BJ (cell line): Measurements from ENCODE around the gene ARL5C. TPM values are rescaled to one million over a fixed set of nuclear protein-coding genes. Genes with fewer than 3 reads are reported as not detected.

Experiments
- CTCF ChIA-PET: fragments of 350-600 bp; formaldehyde crosslinking; extraction: SDS; loops from one replicate; lab custom pipeline; 2021; ENCODE audit warnings: antibody characterized with exemption, inconsistent platforms; lab: Yijun Ruan, JAX
- POLR2A ChIA-PET: fragments of 300-600 bp; sonication (Branson Sonifier 250); formaldehyde crosslinking; extraction: SDS; loops from one replicate; lab custom pipeline; 2021; ENCODE audit warnings: antibody characterized with exemption; lab: Charles Lee
- DNase-seq: peaks from one replicate; pipeline ENCODE4 v3.0.0-alpha.2; 2011; ENCODE audit warnings: low read depth
- H3K27me3 ChIP-seq: 2 replicates; pipeline ENCODE4 v1.6.0; 2011; ENCODE audit warnings: low read length; ENCODE audit not compliant: control insufficient read depth, insufficient read depth
- H3K36me3 ChIP-seq: 2 replicates; pipeline ENCODE4 v1.5.1; 2011; ENCODE audit warnings: low read length; ENCODE audit not compliant: control insufficient read depth, insufficient read depth
- H3K4me3 ChIP-seq: 2 replicates; pipeline ENCODE4 v1.5.1; 2011; ENCODE audit warnings: low read depth, mild to moderate bottlenecking, control low read depth, low read length
- polyA plus RNA-seq: library from polyadenylated mRNA; depleted of rRNA; stranded (reverse); fragments of >200 nt; gene quantifications from 2 replicates; pipeline ENCODE4 v1.2.3, GENCODE V29; 2011
- TF ChIP-seq, protein P1 (sequence below): IDR thresholded peaks from 2 replicates; pipeline ENCODE4 v1.5.1; 2011; ENCODE audit warnings: low read depth, mild to moderate bottlenecking, control low read depth, inconsistent platforms, low read length, moderate library complexity; ENCODE audit not compliant: insufficient read depth

The ARL5C gene
- polyA plus RNA-seq, 1 experiment = not detected

DNA sequence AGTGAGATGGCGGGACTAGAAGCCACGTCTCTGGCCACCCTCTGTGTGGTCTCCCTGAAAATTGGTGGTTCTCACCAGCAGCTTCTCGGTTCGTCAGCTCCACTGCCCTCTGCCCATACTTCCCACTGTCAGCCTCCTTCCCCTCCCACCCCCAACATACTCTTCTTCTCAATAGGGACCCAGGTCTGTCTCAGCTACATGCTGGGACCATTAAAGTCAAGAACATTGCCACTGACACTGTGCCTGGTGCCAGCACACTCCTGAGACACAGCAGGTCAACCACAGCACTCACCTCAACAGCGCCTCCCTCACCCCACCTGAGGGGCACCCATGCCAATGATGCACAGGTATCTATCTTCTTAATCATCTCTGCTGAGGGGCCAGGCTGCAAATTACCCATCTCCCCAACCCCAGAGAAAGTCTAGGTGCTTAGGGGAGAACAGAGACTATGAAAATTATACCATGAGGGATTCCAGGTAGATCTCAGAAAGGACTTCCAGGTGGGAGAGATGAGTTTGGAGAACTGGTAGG, 15.8 kb downstream of the ARL5C start:
- no peaks in the 10 kb centered on the region for H3K36me3 ChIP-seq
- DNase-seq = no peak
- peaks cover 10% of the 10 kb centered on the region for H3K27me3 ChIP-seq
- H3K4me3 ChIP-seq = no peak overlapping the region
- TF ChIP-seq, protein P1, sequence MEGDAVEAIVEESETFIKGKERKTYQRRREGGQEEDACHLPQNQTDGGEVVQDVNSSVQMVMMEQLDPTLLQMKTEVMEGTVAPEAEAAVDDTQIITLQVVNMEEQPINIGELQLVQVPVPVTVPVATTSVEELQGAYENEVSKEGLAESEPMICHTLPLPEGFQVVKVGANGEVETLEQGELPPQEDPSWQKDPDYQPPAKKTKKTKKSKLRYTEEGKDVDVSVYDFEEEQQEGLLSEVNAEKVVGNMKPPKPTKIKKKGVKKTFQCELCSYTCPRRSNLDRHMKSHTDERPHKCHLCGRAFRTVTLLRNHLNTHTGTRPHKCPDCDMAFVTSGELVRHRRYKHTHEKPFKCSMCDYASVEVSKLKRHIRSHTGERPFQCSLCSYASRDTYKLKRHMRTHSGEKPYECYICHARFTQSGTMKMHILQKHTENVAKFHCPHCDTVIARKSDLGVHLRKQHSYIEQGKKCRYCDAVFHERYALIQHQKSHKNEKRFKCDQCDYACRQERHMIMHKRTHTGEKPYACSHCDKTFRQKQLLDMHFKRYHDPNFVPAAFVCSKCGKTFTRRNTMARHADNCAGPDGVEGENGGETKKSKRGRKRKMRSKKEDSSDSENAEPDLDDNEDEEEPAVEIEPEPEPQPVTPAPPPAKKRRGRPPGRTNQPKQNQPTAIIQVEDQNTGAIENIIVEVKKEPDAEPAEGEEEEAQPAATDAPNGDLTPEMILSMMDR = no peak
- CTCF ChIA-PET = interaction anchor here (4.4 to 12.7 kb wide), 2 partner anchors 79 to 168 kb away, joined by 26 to 234 read pairs; no protein-coding TSS in a partner anchor
- POLR2A ChIA-PET = no interaction called here

- POLR2A ChIA-PET = no interaction called here
- Histone ChIP-seq H3K36me3 (no peaks in the 10 kb centered on the region), H3K4me3 (no peak overlapping the region), H3K27me3 (peaks cover 10% of the 10 kb centered on the region)
- TF ChIP-seq, protein P1 = no peak
- no peak for DNase-seq
- CTCF ChIA-PET = interaction anchor here (1.5 to 12.7 kb wide), 2 partner anchors 10 to 165 kb away, joined by 3 to 234 read pairs; no protein-coding TSS in a partner anchor
Measured at GRCh38 chr17:39147221-39148185, 18.5 kb downstream of the ARL5C start.

- ChIA-PET POLR2A (no interaction called here), CTCF (interaction anchor here (0.8 to 12.7 kb wide), 3 partner anchors 81 to 164 kb away, joined by 3 to 234 read pairs (median 3); no protein-coding TSS in a partner anchor)
- peaks cover 10% of the 10 kb centered on the region for H3K27me3 ChIP-seq
- TF ChIP-seq, protein P1 = no peak
- H3K4me3 ChIP-seq = no peak overlapping the region
- DNase-seq = no peak
- no peaks in the 10 kb centered on the region for H3K36me3 ChIP-seq
Measured at GRCh38 chr17:39146273-39146672, 19.7 kb downstream of the ARL5C start.

- no peaks in the 10 kb centered on the region for H3K36me3 ChIP-seq
- DNase-seq = no peak
- peaks cover 2% of the 10 kb centered on the region; the same call in 1 of the 2 replicates for H3K27me3 ChIP-seq
- CTCF ChIA-PET = interaction anchor here (1.1 to 12.7 kb wide), 5 partner anchors 8 to 163 kb away, joined by 3 to 234 read pairs (median 11); no protein-coding TSS in a partner anchor
- TF ChIP-seq, protein P1 = no peak
- POLR2A ChIA-PET = interaction anchor here (1.2 kb wide), 1 partner anchor 8 kb away, joined by 5 read pairs; no protein-coding TSS in a partner anchor
- no peak overlapping the region for H3K4me3 ChIP-seq
Measured at GRCh38 chr17:39145143-39145542, 20.8 kb downstream of the ARL5C start.

DNA sequence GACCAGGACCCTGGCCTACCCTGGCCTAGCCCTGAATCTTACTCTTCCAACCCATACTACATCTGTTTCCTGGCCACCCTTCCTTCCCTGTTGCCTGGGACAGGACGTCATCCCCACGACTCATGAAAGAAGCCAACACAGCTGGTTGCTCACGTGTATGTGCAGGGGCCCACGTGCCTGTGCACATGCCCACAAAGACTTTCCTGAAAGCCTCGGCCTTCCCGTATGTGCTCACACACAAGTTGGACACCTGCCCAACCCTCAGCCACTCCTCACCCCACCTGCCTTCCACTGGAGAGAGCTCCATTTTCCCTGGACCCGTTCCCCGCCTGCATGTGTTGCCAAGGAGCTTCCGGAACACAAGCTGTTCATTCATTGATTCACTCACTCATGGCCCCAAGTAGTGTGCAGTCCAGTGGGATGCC, 21.5 kb downstream of the ARL5C start:
- TF ChIP-seq, protein P1 = no peak
- H3K4me3 ChIP-seq = no peak overlapping the region
- ChIA-PET CTCF (interaction anchor here (1.1 to 12.7 kb wide), 6 partner anchors 9 to 162 kb away, joined by 3 to 234 read pairs (median 8); no protein-coding TSS in a partner anchor), POLR2A (interaction anchor here (1.2 kb wide), 1 partner anchor 9 kb away, joined by 5 read pairs; no protein-coding TSS in a partner anchor)
- peak; percentile 64 for DNase-seq
- no peaks in the 10 kb centered on the region for H3K36me3 ChIP-seq
- H3K27me3 ChIP-seq = 0 out of 2 replicates have a peak, but pooled peaks cover 1% of the 10 kb centered on the region
